HG03095 (cell line): Measurements from ENCODE around the gene CDKAL1.
"Not testable (repeated sequence)": the region's sequence is repeated elsewhere in the genome, so short reads cannot be mapped to it uniquely, and the experiment has no call there.

Experiments
- ATAC-seq: cut with Tn5 transposase; IDR thresholded peaks from one replicate; pipeline ENCODE4 v1.9.1; 2021; ENCODE audit warnings: moderate library complexity; ENCODE audit not compliant: unreplicated experiment

The CDKAL1 gene

DNA sequence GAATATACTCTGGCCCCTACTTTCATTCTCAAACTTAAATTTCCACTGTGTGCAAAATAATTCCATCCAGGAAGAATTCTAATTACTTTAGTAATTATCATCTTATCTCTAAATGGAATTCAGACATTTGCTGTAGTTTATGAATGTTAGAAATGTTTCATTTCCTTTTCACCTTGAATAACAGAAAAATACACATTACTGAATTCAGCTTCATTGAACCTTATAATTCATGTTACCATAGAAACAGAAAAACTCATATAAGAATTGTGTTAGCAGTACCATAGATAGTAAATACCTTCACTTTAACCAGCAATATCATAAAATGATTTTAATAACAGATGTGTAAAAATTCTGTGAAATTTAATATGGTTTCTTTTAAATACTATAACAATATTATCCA, 514.9 kb downstream of the CDKAL1 start:
- no peak for ATAC-seq

GRCh38 chr6:21049572-21049971, 515.3 kb downstream of the CDKAL1 start:
- ATAC-seq: no peak

DNA sequence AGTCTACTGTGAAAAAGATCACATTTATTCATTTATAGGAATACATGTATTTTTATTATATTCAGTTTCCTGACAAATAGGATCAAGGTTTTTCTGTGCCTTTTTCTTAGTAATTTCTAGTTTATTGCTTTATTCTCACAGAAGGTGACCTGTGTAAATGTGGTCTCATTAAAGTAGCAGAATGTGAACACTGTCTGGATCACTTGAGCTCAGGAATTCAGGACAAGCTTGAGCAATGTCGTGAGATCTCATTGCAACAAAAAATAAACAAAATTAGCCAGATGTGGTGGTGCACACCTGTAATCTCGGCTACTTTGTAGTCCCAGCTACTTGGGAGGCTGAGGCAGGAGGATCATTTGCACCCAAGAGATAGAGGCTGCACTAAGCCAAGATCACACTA, 516.7 kb downstream of the CDKAL1 start:
- no peak for ATAC-seq

- ATAC-seq: no peak
Observed at GRCh38 chr6:21051777-21052176, 517.5 kb downstream of the CDKAL1 start.

DNA sequence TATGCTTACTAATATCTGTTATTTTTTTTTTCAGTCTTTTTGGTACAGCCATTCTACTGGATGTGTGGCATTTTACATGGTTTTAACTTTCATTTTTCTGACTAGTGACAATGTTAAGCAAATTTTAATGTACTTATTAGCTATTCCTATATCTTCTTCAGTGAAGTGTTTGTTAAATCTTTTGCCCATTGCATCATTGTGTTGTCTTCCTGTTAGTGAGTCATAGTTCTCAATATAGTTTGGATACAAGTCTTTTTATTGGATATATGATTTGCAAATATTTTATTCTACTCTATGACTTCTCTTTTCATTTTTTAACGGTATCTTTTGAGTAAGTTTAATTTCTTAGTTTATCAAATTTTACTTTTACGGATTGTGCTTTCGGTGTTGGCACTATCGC, 519.4 kb downstream of the CDKAL1 start:
- ATAC-seq: no peak

DNA sequence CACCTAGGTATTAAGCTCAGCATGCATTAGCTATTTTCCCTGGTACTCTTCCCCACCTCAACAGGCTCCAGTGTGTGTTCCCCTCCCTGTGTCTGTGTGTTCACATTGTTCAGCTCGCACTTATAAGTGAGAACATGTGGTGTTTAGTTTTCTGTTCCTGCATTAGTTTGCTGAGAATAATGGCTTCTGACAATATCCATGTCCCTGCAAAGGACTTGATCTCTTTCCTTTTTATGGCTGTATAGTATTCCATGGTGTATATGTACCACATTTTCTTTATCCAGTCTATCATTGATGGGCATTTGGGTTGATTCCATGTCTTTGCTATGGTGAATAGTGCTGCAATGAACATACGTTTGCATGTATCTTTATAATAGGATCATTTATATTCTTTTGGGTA, 521.2 kb downstream of the CDKAL1 start:
- ATAC-seq: not testable (repeated sequence)

GRCh38 chr6:21061892-21062291, 527.6 kb downstream of the CDKAL1 start:
- no peak for ATAC-seq

DNA sequence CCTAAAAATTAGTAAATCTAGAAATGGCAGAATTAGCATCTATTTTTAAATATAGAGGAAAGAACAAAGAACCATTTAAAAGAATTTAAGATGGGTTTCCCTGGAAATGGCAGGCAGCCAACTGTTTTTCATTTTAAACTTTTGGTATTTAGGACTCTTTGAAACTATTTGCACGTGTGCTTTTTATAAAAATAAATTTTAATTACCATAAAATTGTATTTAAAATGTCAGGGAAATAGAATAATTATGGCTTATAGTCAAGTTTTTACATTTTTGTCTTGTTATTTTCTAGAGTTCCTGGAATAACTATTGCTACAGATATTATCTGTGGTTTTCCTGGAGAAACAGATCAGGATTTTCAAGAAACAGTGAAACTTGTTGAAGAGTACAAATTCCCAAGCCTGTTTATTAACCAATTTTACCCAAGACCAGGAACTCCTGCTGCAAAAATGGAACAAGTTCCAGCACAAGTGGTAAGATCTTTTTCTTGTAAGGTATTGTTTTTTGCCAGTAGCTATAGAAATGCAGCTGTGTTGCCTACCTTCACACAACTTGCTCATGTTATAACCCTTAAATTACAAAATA, 530.6 kb downstream of the CDKAL1 start:
- ATAC-seq: no peak

DNA sequence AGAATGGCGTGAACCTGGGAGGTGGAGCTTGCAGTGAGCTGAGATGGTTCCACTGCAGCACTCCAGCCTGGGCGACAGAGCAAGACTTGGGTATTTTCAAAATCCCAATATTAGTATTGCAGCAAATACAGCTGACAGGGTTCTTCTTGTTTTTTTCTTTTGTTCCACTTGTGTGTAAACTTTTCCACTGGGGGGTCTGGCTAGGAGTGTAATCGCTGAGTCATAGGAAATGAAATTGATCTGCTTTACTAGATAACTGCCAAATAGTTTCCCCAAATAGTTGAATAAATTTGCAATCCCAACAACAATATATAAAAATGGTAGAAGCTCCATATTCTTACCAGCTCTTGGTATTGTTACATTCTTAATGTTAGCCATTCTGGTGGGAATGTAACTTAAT, 533.3 kb downstream of the CDKAL1 start:
- no peak for ATAC-seq

GRCh38 chr6:21070620-21071019, 536.4 kb downstream of the CDKAL1 start:
- ATAC-seq: no peak

- ATAC-seq: no peak
Observed at GRCh38 chr6:21071780-21072468, 537.7 kb downstream of the CDKAL1 start.

DNA sequence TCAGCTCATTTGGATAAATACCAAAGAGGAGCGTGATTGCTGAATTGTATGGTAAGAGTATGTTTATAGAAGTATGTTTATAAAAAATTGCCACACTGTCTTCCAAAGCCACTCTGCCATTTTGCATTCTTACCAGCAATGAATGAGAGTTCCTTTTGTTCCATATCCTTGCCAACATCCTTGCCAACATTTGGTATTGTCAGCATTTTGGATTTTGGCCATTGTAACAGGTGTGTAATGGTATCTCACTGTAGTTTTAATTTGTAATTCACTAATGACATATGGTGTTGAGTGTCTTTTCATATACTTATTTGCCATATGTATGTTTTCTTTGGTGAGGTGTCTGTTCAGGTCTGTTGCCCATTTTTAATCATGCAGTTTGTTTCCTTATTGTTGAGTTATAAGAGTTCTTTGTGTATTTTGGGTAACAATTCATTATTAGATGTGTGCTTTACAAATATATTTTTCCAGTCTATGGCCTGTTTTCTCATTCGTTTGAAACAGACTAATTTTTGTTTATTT, 539.1 kb downstream of the CDKAL1 start:
- no peak for ATAC-seq

GRCh38 chr6:21074484-21074883, 540.2 kb downstream of the CDKAL1 start:
- no peak for ATAC-seq

GRCh38 chr6:21075986-21076385, 541.7 kb downstream of the CDKAL1 start:
- ATAC-seq: no peak

- no peak for ATAC-seq
Observed at GRCh38 chr6:21078497-21078896, 544.2 kb downstream of the CDKAL1 start.

GRCh38 chr6:21079468-21080048, 545.3 kb downstream of the CDKAL1 start:
- ATAC-seq: no peak

- ATAC-seq: no peak
Observed at GRCh38 chr6:21080221-21080620, 546.0 kb downstream of the CDKAL1 start.

DNA sequence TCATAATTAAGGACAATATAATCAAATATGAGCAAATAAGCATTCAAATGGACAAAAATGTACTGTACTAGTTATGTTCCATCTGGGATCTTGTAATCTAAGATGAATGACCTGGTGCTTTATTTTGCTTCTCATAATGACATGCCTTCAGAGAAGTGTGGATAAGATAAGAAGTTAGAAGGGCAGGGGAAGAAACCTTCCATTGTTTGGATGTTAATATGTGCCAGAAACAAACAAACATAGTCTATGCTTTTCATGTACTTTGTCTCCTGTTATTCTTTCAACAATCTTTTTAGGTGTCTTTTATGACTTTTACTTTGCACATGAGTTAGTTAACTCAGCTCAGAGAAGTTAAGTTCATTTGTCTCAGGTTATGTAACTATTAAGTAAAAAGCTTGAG, 547.8 kb downstream of the CDKAL1 start:
- no peak for ATAC-seq

GRCh38 chr6:21083708-21084107, 549.5 kb downstream of the CDKAL1 start:
- ATAC-seq: no peak

GRCh38 chr6:21084656-21085055, 550.4 kb downstream of the CDKAL1 start:
- ATAC-seq: no peak

- no peak for ATAC-seq
Observed at GRCh38 chr6:21085211-21085610, 551.0 kb downstream of the CDKAL1 start.

DNA sequence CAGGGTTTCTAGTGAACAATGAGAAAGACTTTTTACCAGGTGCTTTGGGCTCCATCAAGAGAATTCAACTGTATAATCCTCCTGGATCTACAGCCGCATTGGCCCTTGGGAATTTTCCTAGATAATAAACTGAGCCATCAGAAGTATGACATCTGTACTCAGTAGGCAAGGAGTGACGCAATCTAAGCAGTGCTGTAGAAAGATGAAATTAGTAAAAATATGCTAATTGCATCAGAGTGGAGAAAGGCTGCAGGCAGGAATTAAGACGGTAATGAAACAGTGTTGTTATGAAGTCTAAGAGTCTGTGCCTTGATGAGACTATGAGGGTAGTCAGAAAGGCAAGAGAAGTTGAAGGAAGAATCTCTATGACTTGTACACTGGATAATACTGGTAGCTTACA, 551.4 kb downstream of the CDKAL1 start:
- no peak for ATAC-seq
